Activated T-cell treated with anti-CD3 and anti-CD28 coated beads, Interleukin-2, amount 50 U/mL, for 4 hours (primary cell): ENCODE measurements around the gene ANGPTL1. TPM values are rescaled to one million over a fixed set of nuclear protein-coding genes. Genes with fewer than 3 reads are reported as not detected.
A peak's percentile ranks its signal among the peaks of the same experiment; 100 is the strongest.

Experiments
- ATAC-seq, 2 donors: fragments of 200-7000 bp; cut with Tn5 transposase; one replicate each; pipeline ENCODE4 v1.10.0; 2021
- DNase-seq: peaks from one replicate; pipeline ENCODE4 v3.0.0-alpha.2; 2020
- H3K27me3 Mint-ChIP-seq: one replicate; pipeline ENCODE4 v1.8.0; 2021; ENCODE audit warnings: low read depth, mixed read lengths
- H3K36me3 Mint-ChIP-seq: one replicate; pipeline ENCODE4 v1.8.0; 2022; ENCODE audit warnings: mixed read lengths; ENCODE audit not compliant: insufficient read depth
- H3K4me1 Mint-ChIP-seq: one replicate; pipeline ENCODE4 v1.8.0; 2021; ENCODE audit warnings: low read depth, mixed read lengths
- H3K4me3 Mint-ChIP-seq: one replicate; pipeline ENCODE4 v1.8.0; 2021; ENCODE audit warnings: mild to moderate bottlenecking, moderate library complexity, mixed read lengths
- H3K9me3 Mint-ChIP-seq: one replicate; pipeline ENCODE4 v1.8.0; 2021; ENCODE audit warnings: mixed read lengths
- total RNA-seq, 3 donors: library from RNA; stranded (reverse); gene quantifications; one replicate each; pipeline ENCODE4 v1.2.1, GENCODE V29; 2021

Gene ANGPTL1, protein sequence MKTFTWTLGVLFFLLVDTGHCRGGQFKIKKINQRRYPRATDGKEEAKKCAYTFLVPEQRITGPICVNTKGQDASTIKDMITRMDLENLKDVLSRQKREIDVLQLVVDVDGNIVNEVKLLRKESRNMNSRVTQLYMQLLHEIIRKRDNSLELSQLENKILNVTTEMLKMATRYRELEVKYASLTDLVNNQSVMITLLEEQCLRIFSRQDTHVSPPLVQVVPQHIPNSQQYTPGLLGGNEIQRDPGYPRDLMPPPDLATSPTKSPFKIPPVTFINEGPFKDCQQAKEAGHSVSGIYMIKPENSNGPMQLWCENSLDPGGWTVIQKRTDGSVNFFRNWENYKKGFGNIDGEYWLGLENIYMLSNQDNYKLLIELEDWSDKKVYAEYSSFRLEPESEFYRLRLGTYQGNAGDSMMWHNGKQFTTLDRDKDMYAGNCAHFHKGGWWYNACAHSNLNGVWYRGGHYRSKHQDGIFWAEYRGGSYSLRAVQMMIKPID
- not detected for total RNA-seq

DNA sequence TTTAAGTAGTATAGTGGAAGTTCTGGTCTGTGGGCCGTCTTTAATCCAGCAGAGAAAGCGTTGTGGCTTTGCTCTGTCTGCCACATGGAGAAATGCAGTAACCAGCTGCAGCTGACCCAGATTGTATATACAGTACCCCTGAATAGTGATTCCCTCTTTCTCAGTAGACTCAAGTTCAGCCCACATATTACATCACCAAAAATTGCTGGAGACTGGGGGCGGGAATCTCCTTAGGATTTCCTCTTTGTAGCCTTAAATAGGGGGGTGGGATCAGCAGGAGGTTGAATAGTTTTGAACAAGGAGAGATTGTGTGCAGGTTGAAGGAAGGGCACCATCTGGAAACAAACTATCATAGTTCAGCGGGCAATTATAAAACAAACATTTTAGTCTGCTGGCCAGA lies at the start of gene ANGPTL1:
ANGPTL1 (minus strand) TSS at position 134 of the 400 bp plus-strand sequence. CDS start 5,301 bp downstream, outside the sequence.
- peaks cover 4% of the 10 kb centered on the region for H3K4me1 Mint-ChIP-seq
- H3K4me3 Mint-ChIP-seq: no peak within 1 kb of the TSS
- H3K9me3 Mint-ChIP-seq: no peaks in the 10 kb centered on the region
- no peak for DNase-seq
- no peaks in the 10 kb centered on the region for H3K27me3 Mint-ChIP-seq
- no peak for ATAC-seq
- no peaks in the 10 kb centered on the region for H3K36me3 Mint-ChIP-seq

DNA sequence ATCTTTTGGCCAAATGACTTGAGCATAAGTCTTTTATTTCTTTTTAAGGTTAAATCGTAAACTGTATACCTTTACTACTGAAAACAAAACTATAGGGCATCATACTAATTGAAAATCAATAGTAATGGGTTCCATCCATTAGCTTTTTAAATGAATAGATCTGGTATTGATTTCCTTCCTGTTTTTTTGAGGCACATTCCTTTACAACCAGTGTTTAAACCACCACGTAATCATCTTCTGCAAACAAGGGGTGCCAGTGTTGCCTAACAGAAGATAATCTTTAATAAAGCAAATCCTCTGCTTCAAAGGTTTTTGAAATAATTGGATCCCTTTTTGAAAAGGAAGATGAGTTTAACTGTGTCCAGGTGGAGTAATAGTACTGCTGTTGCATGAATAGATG lies 48.7 kb upstream of the ANGPTL1 start:
- ATAC-seq: no peak
- H3K36me3 Mint-ChIP-seq: peaks cover 19% of the 10 kb centered on the region
- DNase-seq: no peak
- no peak overlapping the region for H3K4me3 Mint-ChIP-seq
- peaks cover 15% of the 10 kb centered on the region for H3K9me3 Mint-ChIP-seq
- no peaks in the 10 kb centered on the region for H3K27me3 Mint-ChIP-seq
- no peaks in the 10 kb centered on the region for H3K4me1 Mint-ChIP-seq

DNA sequence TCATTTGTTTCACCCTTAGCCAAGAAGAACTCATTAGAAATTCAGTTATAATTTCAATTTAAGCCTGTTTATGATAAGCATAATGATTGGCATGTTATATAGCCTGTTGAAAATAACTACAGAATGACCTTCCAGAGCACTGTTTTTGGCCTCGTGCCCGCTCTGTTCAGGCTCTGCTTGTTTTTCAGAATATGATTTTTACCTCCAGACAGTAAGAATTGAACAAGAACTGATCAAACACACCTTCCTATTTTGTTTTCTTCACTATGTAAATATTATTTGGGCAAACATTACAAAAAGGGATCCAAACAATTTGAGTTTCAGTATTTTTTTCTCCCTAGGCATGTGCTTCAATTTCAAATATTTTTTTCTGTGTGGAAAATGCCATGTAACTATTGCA lies 48.1 kb upstream of the ANGPTL1 start:
- H3K27me3 Mint-ChIP-seq: no peaks in the 10 kb centered on the region
- ATAC-seq (no peak), DNase-seq (no peak)
- H3K4me1 Mint-ChIP-seq: no peaks in the 10 kb centered on the region
- no peak overlapping the region for H3K4me3 Mint-ChIP-seq
- peaks cover 22% of the 10 kb centered on the region for H3K36me3 Mint-ChIP-seq
- peaks cover 12% of the 10 kb centered on the region for H3K9me3 Mint-ChIP-seq

DNA sequence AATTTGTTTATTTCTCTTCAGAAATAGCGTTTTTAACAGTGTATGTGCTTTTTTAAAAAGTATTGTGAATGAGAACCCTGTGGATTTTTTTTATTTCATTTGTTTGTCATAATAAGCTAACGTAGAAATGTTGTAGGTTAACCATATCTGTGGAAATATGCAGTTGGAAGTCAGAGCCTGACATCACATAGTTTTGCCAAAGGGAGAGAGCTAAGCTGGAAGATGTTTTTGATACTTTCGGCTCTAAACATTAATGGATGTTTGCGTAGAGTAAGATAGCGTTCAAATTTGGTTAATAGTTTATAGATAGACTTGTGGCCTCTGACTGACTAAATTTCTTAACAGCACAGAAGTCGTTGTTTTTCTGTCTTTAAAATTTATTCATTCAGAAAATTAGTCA lies 47.4 kb upstream of the ANGPTL1 start:
- Mint-ChIP-seq H3K4me1 (no peaks in the 10 kb centered on the region), H3K27me3 (no peaks in the 10 kb centered on the region), H3K36me3 (peaks cover 25% of the 10 kb centered on the region), H3K9me3 (peaks cover 8% of the 10 kb centered on the region), H3K4me3 (no peak overlapping the region)
- ATAC-seq: no peak
- no peak for DNase-seq

DNA sequence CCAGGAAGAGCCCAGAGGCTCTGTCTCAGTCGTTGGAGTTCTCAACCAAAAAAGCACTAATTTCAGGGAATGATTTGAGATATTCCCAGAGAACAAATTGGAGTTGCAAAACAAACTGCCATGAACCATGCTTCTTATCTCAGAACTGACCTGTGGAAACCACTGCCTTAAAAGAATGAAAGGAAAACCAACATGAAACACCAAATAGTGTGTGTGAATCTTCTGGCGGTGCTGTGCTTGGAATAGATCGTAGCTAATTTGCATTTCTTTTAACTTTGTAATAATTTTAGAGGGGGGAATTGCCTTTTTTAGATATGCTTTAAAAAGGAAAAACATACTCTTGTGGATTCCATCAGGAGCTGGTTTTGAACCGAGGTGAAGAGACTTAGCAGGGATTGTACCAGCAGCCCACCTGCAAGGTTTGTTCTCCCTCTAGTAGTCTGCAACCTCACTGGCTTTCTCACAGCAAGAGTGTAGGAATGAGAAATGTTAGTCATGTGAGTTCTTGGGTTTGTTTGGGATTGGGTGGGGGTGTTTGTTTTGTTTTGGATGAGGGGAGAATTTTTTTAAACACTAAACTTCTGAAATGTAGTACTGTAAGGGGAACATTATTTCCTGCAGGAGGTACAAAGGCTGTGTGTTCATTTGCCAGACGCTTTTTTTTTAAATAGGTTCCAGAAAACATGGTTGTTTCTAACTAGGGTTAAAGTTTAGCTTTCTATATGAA lies 45.7 kb upstream of the ANGPTL1 start:
- Mint-ChIP-seq H3K36me3 (peaks cover 30% of the 10 kb centered on the region), H3K27me3 (no peaks in the 10 kb centered on the region), H3K4me3 (no peak overlapping the region), H3K4me1 (no peaks in the 10 kb centered on the region), H3K9me3 (no peaks in the 10 kb centered on the region)
- DNase-seq: no peak
- no peak for ATAC-seq

DNA sequence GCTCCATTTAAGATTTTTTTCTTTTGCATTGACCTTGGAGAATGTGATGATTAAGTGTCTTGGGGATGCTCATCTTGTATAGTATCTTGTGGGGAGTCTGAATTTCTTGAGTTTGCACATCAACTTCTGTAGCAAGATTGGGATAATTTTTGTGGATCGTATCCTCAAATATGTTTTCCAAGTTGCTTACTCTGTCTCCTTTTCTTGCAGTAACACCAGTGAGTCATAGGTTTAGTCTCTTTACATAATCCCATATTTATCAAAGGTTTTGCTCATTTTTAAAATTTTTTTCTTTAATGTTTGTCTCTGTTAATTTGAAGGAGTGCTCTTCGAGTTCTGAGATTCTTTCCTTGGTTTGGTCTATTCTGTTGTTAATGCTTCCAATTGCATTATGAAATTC lies 41.7 kb upstream of the ANGPTL1 start:
- peaks cover 50% of the 10 kb centered on the region for H3K36me3 Mint-ChIP-seq
- H3K9me3 Mint-ChIP-seq: peaks cover 3% of the 10 kb centered on the region
- ATAC-seq: no peak
- H3K4me3 Mint-ChIP-seq: no peak overlapping the region
- no peaks in the 10 kb centered on the region for H3K4me1 Mint-ChIP-seq
- no peaks in the 10 kb centered on the region for H3K27me3 Mint-ChIP-seq
- no peak for DNase-seq

DNA sequence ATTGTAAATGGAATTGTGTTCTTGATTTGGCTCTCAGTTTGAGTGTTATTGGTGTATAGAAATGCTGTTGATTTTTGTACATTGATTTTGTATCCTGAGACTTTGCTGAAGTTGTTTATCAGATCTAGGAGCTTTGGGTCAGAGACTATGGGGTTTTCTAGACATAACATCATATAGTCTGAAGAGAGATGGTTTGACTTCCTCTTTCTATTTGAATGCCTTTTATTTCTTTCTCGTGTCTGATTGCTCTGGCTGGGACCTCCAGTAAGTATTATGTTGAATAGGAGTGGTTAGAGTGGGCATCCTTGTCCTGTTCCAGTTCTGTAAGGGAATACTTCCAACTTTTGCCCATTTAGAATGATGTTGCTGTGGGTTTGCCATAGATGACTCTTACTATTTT lies 39.1 kb upstream of the ANGPTL1 start:
- Mint-ChIP-seq H3K4me3 (no peak overlapping the region), H3K27me3 (no peaks in the 10 kb centered on the region), H3K4me1 (no peaks in the 10 kb centered on the region), H3K36me3 (peaks cover 46% of the 10 kb centered on the region), H3K9me3 (peaks cover 3% of the 10 kb centered on the region)
- ATAC-seq (no peak), DNase-seq (no peak)

DNA sequence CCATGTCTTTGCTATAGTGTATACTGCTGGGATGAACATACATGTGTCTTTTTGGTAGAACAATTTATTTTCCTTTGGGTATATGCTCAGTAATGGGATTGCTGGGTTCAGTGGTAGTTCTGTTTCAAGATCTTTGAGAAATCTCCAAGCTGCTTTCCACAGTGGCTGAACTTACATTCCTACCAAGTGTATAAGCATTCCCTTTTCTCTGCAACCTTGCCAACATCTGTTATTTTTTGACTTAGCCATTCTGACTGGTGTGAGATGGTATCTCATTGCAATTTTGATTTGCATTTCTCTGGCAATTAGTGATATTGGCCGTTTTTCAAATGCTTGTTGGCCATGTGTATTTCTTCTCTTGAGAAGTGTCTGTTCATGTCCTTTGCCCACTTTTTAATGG lies 37.5 kb upstream of the ANGPTL1 start:
- Mint-ChIP-seq H3K36me3 (peaks cover 48% of the 10 kb centered on the region), H3K4me1 (no peaks in the 10 kb centered on the region), H3K27me3 (no peaks in the 10 kb centered on the region), H3K9me3 (peaks cover 3% of the 10 kb centered on the region), H3K4me3 (no peak overlapping the region)
- DNase-seq (no peak), ATAC-seq (no peak)

DNA sequence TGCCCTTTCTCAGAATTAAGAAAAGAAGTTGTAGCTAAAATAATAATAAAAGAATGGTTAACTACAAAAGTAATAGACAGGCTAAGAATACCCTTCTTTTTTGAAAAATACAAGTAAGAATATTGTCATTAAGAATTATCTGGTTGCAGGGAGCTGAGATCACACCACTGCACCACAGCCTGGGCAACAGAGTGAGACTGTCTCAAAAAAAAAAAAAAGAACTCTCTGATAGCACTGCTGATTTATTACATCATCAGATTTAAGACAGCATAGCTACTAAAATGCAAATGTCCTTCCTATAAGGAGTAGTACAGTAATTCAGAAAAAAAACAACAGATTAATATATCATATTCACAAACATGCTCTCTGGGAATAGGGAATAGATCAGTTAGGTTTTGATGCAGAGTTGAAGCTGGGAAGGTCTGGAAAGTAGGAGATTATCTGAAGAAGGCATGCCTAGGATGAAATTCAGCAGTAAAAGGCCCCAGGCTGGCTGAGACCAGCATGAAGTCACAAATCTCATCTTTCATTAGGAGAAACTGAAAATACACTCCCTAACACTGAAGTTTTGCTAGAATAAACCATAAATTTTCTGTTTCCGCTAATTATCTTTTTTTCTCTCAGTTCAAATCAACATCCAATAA lies 30.7 kb upstream of the ANGPTL1 start:
- DNase-seq: no peak
- Mint-ChIP-seq H3K9me3 (peaks cover 5% of the 10 kb centered on the region), H3K27me3 (no peaks in the 10 kb centered on the region), H3K4me3 (no peak overlapping the region), H3K36me3 (peaks cover 23% of the 10 kb centered on the region), H3K4me1 (peaks cover 8% of the 10 kb centered on the region)
- ATAC-seq: no peak

DNA sequence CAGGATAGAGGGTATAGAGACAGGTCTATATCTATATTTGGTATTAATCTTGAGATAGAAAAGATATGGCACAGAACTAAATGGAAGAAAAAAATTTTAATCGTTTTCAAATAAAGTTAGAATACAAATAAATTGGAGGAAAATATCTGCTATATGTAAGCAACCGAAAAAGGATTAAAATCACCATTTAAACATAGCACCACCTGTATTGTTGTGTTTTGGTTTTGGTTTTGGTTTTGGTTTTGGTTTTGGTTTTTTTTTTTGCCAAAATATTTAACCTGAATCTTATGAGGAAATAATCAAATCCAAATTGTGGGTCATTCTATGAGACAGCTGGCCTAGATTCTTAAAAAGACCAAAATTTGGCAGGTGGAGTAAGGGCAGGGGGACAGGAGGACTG lies 28.5 kb upstream of the ANGPTL1 start:
- no peak for DNase-seq
- peaks cover 14% of the 10 kb centered on the region for H3K9me3 Mint-ChIP-seq
- no peak overlapping the region for H3K4me3 Mint-ChIP-seq
- no peaks in the 10 kb centered on the region for H3K27me3 Mint-ChIP-seq
- peaks cover 8% of the 10 kb centered on the region for H3K4me1 Mint-ChIP-seq
- peaks cover 30% of the 10 kb centered on the region for H3K36me3 Mint-ChIP-seq
- no peak for ATAC-seq

DNA sequence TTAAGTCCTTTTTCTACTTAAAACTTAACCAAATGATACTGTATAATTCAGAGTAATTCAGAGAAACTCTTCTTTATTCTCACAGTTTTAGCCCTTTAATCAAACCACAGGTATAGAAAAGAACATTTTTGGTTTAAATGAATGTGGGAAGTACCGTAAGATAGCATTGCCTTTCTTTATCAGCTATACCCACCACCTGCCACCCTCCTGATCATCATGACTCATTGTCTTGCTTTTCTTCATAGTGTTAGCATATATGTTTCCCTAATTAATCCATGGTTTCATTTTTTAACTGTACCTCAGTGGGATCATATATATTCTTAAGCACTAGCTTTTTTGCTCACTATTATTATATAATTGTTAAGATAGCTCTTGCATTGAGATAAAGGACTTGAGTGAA lies 27.5 kb upstream of the ANGPTL1 start:
- peaks cover 26% of the 10 kb centered on the region for H3K36me3 Mint-ChIP-seq
- peak in 1 of 2 donors; percentile 43 for ATAC-seq
- H3K9me3 Mint-ChIP-seq: peaks cover 14% of the 10 kb centered on the region
- no peak overlapping the region for H3K4me3 Mint-ChIP-seq
- H3K4me1 Mint-ChIP-seq: peaks cover 8% of the 10 kb centered on the region
- DNase-seq: no peak
- H3K27me3 Mint-ChIP-seq: no peaks in the 10 kb centered on the region

DNA sequence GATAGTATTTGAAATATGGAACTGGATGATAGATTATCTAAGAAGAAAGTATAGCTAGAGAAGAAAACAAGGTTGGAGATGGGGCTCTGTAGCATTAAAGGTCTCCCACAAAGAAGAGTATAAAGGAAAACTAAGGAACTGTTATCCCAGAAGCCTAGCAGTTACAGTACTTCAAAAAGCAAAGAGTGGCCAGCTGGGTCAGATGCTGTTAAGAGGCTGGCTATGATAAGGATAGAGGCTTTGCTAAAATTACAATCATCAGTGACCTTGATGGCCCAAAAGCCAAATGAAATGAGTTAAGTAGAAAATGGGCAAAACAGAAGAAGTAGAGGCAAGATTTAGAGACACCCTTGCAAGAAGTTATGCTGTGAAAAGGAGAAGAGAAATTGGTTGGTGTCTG lies 25.1 kb upstream of the ANGPTL1 start:
- Mint-ChIP-seq H3K4me3 (no peak overlapping the region), H3K36me3 (peaks cover 19% of the 10 kb centered on the region)
- DNase-seq: no peak

DNA sequence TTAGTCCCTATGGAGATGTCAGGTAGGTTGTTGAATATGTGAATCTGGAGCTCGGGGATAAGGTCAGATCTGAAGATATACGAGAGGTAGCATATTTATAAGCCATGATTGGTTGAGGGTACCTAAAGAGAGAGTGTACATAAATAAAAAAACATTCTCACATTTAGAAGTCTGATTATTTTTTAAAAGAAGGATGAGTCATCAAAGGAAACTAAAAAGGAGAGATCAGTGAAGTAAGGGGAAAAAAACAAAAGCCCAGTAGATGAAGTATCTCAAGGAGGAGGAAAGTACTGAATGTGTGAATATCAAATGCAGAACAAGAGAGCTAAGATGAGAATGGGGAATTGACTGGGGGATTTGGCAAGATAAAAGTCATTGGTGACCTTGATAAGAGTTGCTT lies 15.7 kb upstream of the ANGPTL1 start:
- Mint-ChIP-seq H3K4me3 (no peak overlapping the region), H3K9me3 (no peaks in the 10 kb centered on the region), H3K36me3 (peaks cover 8% of the 10 kb centered on the region), H3K4me1 (no peaks in the 10 kb centered on the region), H3K27me3 (no peaks in the 10 kb centered on the region)
- ATAC-seq: no peak
- no peak for DNase-seq

More for the DNA sequence above, 25.1 kb upstream of the ANGPTL1 start:
- Mint-ChIP-seq H3K4me1 (peaks cover 8% of the 10 kb centered on the region), H3K27me3 (no peaks in the 10 kb centered on the region), H3K9me3 (peaks cover 9% of the 10 kb centered on the region)
- ATAC-seq: no peak

DNA sequence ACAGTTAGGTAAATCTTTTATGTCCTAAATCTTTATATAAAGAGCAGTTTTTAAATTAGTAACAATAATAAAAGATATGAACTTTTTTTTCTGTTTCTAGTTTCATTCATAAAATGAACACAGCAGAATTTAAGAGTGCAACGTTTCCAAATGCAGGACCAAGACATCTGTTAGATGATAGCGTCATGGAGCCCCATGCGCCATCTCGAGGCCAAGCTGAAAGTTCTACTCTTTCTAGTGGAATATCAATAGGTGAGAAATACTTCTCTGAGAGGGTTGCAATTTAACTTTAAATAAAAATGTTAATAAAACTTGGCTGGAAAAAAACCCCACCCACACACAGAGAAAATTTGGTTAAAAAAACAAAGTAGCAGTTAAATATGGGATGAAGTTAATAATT lies 15.0 kb upstream of the ANGPTL1 start:
- Mint-ChIP-seq H3K4me3 (no peak overlapping the region), H3K4me1 (no peaks in the 10 kb centered on the region), H3K27me3 (no peaks in the 10 kb centered on the region), H3K36me3 (peaks cover 11% of the 10 kb centered on the region), H3K9me3 (no peaks in the 10 kb centered on the region)
- no peak for ATAC-seq
- DNase-seq: no peak
